IMR-90 (cell line): ENCODE measurements around the gene PQBP1.

ENCODE experiments used
- BHLHE40 ChIP-seq: fragments of 150-350 bp; IDR thresholded peaks from 2 replicates; pipeline ENCODE4 v1.6.1; 2016; ENCODE audit warnings: mild to moderate bottlenecking, low read depth, low read length
- CEBPB ChIP-seq: IDR thresholded peaks from 2 replicates; pipeline ENCODE4 v1.6.1; 2012; ENCODE audit warnings: low read depth, low read length, improper control_type of control experiment
- MAFK ChIP-seq: IDR thresholded peaks from 2 replicates; pipeline ENCODE4 v1.6.1; 2012; ENCODE audit warnings: low read depth, low read length, improper control_type of control experiment
- MXI1 ChIP-seq: IDR thresholded peaks from 2 replicates; pipeline ENCODE4 v1.6.1; 2012; ENCODE audit warnings: low read depth, mild to moderate bottlenecking, low read length, moderate library complexity, borderline replicate concordance
- POLR2A ChIP-seq: IDR thresholded peaks from 2 replicates; pipeline ENCODE4 v1.6.1; 2012; ENCODE audit warnings: mild to moderate bottlenecking, low read depth, low read length
- RAD21 ChIP-seq: IDR thresholded peaks from 2 replicates; pipeline ENCODE4 v1.6.1; 2012; ENCODE audit warnings: low read length, improper control_type of control experiment
- RCOR1 ChIP-seq: IDR thresholded peaks from 2 replicates; pipeline ENCODE4 v1.6.1; 2012; ENCODE audit warnings: mild to moderate bottlenecking, low read length, improper control_type of control experiment; ENCODE audit not compliant: insufficient replicate concordance
- TF ChIP-seq, protein P1 (sequence below): conservative IDR thresholded peaks from 2 replicates; pipeline ENCODE4 v1.5.1; 2012; ENCODE audit warnings: mild to moderate bottlenecking, low read depth, low read length, improper control_type of control experiment

DNA sequence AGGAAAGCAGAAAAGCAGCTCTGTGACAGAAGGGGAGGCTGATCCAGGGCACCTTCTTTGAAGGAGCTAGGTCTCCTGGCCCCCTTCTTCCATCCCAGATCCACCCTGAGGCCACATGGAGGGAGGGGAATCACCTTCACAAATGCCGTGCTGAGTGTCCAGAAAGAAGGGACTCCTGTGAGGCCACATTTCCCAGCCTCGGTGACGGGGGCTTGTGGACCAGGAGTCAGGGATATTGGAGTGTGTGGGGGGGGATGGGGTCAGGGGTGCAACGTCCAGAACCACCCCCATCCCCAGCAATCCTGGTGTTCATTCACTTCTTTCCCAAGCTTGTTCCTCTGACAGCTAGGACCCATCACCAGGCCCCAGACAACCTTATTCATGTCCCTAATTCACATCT, 4.8 kb upstream of the PQBP1 start:
- TF ChIP-seq, protein P1, sequence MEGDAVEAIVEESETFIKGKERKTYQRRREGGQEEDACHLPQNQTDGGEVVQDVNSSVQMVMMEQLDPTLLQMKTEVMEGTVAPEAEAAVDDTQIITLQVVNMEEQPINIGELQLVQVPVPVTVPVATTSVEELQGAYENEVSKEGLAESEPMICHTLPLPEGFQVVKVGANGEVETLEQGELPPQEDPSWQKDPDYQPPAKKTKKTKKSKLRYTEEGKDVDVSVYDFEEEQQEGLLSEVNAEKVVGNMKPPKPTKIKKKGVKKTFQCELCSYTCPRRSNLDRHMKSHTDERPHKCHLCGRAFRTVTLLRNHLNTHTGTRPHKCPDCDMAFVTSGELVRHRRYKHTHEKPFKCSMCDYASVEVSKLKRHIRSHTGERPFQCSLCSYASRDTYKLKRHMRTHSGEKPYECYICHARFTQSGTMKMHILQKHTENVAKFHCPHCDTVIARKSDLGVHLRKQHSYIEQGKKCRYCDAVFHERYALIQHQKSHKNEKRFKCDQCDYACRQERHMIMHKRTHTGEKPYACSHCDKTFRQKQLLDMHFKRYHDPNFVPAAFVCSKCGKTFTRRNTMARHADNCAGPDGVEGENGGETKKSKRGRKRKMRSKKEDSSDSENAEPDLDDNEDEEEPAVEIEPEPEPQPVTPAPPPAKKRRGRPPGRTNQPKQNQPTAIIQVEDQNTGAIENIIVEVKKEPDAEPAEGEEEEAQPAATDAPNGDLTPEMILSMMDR: no peak
- TF ChIP-seq BHLHE40 (no peak), RAD21 (no peak), RCOR1 (no peak), MXI1 (no peak), CEBPB (no peak), POLR2A (no peak), MAFK (no peak)
